Measurements from ENCODE around the gene SURF6.

The SURF6 gene

DNA sequence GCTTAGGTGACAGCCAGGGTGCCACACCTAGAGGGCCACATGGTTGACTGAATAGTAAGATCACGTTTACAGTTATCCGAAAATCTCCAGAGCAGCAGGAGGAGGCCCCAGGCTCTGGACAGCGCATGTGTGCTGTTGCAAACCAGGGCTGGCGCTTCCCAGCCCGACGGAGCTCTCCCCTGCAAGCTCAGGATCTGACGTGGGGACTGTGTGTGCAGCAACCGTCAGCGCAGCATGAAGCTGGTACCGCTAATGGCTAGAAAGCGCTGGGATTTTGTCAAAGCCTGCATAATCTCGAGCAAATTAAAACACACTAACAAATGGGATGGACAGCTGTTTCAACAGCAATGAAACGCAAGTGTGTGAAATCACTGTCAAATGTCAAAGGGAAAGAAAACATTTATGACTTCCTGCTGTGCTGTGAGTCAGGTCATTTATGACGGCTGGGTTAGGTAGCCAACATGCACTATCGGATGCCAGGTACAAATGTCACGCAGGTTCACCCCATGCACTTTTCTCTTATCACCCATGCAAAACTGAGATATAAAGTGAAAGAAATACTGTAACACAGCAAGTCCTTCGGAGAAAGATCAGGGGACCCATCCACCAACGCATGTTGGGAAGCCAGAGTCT lies 32.4 kb upstream of the SURF6 start:
- in situ Hi-C loops (cut with MboI; ENCODE audit: low sequenced_read_pairs), result no loop called here

DNA sequence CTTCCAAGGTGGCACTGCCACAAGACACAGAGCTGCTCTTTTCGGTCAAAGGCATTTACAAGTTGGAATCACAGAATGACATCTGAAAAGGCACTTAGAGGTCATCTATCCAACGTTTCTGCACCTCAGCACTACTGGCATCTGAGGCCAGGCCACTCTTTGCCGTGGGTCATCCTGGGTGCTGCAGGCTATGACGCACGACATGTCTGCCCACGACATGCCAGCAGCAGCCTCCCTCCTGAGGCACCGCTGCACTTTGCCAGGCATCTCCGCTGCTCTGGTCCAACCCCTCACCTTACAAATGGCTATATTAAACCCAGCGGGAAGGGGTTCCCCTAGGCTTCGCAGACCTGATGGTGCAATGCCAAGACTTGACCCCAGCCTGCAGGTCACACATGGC lies 31.8 kb upstream of the SURF6 start:
- in situ Hi-C loops (cut with MboI; ENCODE audit: low sequenced_read_pairs), result no loop called here

DNA sequence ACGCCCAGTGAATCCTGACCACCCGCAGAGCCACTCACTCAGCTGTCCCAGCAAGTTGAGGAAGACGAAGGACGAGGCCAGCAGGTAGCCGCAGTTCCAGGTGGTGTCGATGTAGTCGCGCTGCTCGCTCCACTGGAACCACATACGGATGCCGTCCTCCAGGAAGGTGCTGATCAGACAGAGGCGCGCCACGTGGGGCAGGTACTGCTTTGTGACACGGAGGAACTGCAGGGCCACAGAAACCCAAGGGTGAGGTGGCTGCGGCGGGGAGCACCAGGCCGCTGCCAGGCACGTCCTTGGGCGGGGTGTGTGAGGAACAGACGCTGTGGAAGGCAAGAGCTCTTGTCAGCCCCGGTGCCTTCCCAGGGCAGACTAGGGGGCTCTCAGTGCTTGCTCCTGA lies 31.2 kb upstream of the SURF6 start:
- in situ Hi-C loops (cut with MboI; ENCODE audit: low sequenced_read_pairs), result no loop called here

DNA sequence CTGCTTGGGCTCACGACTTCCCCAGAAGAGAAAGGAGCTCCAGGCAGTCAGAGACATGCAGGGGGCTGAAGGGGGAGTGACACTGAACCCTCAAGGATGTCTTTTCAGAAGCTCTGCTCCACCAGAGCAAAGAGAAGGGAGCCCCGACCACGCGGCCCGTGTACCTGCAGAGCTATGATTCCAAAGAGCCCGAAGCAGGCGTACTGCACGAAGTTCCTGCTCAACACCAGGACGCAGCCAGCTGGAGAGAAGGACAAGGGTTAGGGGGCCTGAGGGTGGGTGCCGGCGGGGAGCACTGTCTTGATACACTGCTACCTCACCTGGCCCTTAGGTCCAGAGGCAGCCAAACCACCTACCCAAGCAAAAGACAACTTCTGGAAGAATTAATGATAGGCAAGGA lies 30.4 kb upstream of the SURF6 start:
- in situ Hi-C loops (cut with MboI; ENCODE audit: low sequenced_read_pairs), result no loop called here

DNA sequence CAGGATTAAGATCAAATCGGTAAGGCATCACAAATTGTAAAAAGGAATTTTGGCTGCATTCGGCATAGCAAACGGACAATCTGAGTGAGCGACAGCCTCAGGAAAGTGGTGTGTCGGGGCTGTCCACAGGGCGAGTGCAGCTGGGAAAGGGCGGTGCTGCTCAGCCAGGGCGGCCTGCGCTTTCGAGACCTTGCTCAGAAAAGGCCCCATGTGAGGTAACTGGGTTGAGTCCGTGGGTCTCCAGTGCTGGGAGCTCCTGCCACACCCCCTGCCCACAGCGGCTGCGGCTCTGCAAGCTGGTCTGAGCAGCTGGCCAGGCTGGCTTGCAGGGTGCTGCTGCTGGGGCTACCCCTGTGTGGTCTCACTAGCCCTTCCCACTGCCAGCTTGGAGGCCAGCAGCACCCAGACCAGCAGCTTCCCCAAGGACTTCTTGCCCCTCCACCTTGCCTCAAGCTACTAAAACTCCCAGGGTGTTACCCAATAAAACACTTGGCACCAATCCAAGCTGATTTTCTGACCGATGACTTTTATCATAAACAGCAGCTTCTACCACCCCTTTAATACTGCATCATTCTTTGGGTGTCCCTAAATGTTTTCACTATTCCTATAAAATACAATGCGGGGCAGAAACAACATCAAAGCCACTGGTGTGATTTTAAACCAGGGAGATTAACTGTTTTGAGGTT lies 26.5 kb upstream of the SURF6 start:
- in situ Hi-C loops (cut with MboI; ENCODE audit: low sequenced_read_pairs), result no loop called here

DNA sequence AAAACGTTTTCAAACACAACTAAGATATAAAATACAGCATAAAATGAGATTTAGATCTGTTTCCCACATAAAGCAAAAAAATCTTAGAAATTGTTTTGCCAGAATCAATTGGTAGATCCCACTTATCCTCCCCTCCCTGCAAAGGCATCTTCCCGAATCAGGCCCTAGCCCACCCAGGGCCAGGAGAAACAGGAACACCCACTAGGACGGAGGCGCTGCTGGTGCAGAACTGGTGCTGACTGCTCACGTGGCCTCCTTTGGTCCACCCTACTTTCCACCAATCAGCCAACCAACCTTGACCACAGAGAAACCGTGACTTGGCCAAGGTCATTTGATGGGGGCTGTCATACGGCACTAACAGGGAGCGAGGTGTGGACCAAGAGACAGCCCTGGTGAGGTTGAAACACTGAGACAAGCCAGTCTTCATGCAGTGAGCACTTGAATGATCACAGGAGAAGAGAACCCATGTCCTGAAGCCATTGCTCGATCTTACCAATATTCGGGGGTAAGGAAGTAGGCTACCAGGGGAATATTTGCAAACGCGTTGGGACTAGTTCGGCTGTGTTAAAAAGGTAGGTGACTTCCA lies 25.6 kb upstream of the SURF6 start:
- in situ Hi-C loops (cut with MboI; ENCODE audit: low sequenced_read_pairs), result no loop called here

DNA sequence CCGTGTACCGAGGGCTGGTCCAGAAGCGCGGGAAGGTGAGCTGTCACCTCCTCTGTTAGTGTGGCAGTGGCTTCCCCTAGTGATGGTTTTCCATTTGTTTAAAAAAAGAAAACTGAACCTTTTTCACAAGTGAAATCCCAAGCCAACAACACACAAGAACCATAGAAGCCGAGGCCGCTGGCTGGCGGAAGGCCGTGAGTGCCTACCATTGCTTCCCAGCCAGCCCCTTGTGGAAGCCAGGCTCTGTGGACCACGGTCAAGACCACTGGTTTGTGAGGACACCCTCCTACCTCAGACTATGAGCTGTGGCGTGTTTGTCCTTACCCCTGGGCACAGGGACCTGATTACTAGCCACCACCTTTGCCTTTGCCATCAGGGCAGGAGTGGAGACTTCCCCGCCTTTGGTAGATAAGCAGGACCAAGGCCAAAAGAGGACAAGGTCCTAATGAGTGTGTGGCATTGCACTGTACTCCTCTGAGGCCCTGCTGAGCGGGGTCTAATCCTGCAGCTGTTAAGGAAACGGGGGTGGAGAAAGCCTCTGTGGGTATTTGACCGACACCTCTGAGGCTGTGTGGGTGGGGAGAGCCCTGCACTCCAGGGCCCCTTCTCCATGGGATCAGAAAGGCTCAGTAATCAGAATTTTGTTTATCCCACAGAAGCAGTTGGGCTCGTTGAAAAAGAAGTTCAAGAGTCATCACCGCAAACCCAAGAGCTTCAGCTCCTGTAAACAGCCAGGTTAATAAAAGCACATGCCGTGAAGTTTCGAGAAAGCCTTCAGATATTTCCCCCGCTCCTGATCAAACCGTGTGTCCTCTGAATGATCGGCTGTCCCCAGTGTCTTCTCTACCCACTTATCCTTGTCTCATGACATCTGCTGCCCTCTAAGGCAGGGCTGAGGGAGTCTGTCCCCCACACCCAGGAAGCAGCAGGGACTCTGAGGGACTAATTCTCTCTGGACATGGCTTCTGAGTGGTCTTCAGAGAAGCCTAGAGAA lies 24.7 kb upstream of the SURF6 start:
- in situ Hi-C loops (cut with MboI; ENCODE audit: low sequenced_read_pairs), result no loop called here

DNA sequence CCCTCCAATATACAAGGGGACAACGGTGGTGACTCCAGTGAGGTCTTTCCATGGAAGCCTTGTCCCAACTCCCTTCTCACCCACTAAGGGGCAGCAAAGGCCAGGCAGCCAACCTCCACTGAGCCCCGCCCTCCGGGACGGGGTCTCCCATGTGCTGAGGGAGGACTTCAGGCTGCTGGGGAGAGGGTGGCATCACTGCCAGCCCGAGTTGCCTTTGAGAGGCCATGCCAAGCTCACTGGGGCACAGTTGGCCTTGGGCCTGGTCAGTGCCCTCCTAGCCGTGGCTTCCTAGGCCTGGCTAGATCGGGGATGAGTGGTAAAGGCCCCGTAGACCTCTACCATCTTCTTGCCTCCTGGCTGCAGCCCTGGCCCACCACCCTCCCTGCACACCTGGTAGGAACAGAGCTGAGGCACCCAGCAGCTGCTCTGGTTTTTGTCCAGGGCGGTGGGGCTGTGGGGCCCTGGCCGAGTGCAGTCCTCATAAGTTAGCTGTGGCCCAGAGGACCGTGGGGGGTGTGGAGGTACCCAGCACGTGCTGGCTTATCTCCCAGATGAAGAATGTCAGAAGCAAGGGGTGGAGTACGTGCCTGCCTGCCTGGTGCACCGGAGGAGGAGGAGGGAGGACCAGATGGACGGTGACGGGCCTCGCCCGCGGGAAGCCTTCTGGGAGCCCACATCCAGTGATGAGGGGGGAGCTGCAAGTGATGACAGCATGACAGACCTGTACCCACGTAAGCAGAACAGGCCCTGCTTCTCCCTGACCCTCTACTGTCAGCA lies 23.6 kb upstream of the SURF6 start:
- in situ Hi-C loops (cut with MboI; ENCODE audit: low sequenced_read_pairs), result no loop called here

DNA sequence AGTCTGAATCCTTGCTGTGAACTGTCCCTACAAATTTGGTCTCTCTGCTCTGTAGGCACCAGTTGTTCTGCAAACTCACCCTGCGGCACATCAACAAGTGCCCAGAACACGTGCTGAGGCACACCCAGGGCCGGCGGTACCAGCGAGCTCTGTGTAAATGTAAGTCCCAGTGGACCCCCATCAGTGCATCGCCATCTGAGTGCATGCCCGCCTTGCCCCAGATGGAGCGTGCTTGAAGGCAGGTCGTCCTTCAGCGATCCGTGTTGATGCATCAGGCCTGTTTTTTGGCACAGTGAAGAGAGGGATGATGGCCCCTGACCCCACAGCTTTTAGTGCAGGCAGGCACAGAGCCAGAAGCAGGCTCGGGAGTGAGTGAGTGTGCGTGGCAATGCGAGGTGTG lies 21.7 kb upstream of the SURF6 start:
- in situ Hi-C loops (cut with MboI; ENCODE audit: low sequenced_read_pairs), result no loop called here

DNA sequence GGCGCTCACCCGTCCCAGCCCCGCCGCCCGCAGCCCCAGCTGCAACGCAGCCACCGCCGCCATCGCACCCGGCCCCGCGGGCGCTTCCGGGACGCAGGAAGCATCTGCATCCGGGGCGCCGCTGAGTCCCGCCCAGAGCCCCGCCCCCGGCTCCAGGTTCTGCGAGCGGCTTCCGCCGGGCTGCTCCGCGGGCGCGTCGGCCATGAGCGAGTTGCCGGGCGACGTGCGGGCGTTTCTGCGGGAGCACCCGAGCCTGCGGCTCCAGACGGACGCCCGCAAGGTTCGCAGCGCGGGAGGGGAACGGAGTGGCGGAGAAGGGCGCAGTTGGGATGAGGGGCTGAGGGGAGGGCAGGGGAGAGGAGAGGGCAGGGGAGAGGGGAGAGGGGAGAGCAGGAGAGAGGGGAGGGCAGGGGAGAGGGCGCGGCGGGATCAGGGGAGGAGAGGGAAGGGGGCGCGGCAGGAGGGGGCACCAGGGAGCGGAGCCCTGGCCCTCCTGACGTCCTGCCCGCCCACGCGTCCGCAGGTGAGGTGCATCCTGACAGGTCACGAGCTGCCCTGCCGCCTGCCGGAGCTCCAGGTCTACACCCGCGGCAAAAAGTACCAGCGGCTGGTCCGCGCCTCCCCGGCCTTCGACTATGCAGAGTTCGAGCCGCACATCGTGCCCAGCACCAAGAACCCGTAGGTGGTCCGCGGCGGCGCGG lies 20.6 kb upstream of the SURF6 start, which contains the start of the genes SURF1 and SURF2:
Gene SURF1 (minus strand): TSS at position 97 of the 701 bp plus-strand sequence. CDS start 34 bp downstream, at position 63.
Gene SURF2 (plus strand): TSS at position 160 of the 701 bp plus-strand sequence. CDS start 43 bp downstream, at position 203.
- in situ Hi-C loops (cut with MboI; ENCODE audit: low sequenced_read_pairs), result no loop called here

DNA sequence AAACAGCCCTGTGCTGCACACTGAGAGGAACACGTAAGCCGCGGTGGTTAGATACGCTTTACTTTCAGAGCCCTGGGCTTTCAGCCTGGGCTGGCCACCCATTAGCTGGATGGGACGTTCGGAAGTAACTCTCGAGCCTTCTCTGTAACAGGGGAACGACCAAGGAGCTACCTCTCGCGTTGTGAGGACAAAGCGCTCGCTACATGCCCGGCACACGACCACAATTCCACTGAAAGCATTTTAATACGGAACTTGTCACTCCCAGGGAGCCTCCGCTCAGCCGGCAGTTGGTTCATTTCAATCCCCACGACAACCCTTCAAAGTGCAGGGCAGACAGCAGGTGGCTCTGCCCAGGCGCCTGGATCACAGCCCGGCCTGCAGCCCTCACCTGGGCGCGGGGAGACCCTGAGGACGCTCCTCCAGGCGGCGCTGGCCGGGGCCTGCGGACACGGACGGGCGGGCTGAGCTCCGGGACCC lies 19.9 kb upstream of the SURF6 start:
- in situ Hi-C loops (cut with MboI; ENCODE audit: low sequenced_read_pairs), result no loop called here

DNA sequence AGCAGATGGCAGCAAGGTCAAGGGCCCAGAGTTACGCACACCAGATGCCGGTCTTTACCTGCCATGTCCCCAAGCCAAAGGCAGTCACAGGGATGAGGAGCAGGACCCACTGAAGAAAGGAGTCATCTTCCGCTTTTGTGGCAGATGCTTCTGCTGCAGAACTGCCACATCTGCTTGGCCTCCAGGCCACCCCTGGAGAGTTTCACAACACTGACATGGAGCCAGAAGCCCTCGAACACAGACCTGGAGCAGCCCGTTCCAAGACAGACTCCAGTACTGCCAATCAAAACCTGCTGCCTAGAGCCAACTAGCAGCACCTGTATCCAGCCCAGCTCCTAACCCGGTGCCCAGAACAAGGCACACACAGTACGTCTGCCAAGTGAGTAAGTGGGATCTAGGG lies 18.8 kb upstream of the SURF6 start:
- in situ Hi-C loops (cut with MboI; ENCODE audit: low sequenced_read_pairs), result no loop called here

DNA sequence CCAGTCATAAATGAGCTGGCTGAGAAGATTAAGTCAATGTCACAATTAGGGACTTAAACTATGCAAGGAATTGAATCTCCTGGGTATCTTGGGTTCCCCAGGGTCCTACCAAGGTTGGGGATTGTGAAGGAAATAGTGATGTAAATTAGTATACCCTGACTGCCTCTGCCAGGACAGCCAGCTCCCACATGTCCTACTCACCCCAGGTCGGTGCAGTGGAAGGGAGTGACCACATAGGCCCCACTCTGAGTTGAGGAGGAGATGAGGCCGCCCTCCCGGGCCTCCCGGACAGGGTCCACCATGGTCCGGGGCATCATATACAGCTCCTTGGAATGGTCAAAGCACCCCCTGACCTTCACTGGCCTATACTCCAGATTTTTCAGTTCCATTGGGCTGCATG lies 17.6 kb upstream of the SURF6 start:
- in situ Hi-C loops (cut with MboI; ENCODE audit: low sequenced_read_pairs), result no loop called here

DNA sequence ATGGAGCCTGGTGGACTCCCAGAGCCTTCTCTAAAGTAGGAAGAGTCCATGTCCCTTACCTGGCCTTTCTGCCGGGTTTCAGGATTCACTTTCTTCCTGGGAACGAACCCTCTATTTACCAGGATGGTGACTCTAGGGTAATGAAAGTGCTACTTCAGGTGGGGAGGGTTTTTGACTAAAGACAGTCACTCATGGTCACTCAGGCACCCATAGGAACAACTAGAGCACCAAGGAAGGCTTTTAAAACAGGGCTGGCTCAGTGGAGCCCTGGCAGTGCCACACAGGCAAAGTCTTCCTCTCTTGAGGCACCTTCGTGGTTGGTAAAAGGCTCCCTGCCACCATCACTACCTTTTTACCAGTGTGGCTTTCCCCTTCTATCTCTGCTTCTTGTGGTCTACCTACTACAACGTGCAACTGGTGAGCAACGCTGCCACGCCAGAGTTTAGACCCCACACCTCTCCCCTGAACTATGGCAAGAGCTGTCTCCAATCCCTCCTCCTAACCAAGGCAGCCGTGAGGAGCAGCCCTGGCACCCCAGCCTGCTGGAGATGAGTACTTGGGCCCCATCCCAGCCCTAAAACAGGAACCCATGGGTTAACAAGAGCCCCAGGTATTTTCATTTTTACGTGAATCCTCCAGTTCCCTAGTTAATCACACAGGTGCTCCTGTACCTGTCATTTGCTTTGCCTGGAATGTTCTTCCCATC lies 16.8 kb upstream of the SURF6 start:
- in situ Hi-C loops (cut with MboI; ENCODE audit: low sequenced_read_pairs), result no loop called here

DNA sequence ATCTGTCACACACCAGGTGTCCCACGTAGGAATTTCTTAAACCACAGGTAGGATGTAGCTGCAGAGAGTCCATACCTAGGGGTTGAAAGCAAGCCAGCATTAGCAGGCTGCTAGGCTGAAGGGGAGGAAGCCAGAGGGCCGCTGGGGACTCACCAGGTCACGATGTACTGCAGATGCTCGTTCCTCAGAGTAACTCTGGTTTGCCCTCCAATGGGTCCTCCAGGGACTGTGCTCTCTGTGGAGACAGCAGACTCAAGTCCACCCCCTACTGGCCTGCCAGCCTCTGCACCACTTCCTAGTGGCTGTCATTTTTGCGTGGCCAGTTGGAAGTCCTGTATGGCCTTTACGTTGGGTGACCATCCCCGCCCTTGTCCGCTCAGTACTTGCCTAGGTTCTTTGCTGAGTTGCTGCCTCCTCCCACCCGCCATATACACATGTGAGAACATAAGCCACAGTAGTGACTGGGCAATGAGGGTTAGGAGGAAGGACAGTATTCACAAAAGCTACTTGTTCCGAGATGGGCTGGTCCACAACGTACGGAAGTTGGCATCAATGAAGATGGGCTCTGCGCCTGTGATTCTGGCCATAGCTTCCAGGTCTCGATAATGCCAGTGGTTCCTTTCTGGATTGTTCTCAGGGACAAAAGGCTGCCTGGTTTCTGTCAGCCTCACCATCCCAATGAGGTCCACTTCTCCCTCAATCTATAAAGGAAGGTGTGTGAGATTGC lies 16.1 kb upstream of the SURF6 start:
- in situ Hi-C loops (cut with MboI; ENCODE audit: low sequenced_read_pairs), result no loop called here

DNA sequence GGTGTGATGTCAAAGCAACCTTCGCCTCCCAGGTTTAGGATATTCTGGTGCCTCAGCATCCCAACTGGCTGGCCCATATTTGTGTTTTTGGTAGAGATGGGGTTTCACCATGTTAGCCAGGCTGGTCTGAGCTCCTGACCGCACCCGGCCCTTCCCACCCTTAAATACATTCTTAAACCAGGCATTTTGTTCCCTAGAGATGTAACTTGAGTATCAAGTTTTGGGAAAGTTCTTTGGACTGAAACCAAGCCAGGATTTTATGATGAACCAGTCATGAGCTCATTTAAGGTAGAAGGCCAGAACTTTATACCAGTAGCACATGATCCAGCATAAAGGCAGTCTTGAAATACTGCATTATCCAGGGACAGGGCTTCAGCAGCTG lies 15.5 kb upstream of the SURF6 start:
- in situ Hi-C loops (cut with MboI; ENCODE audit: low sequenced_read_pairs), result no loop called here

DNA sequence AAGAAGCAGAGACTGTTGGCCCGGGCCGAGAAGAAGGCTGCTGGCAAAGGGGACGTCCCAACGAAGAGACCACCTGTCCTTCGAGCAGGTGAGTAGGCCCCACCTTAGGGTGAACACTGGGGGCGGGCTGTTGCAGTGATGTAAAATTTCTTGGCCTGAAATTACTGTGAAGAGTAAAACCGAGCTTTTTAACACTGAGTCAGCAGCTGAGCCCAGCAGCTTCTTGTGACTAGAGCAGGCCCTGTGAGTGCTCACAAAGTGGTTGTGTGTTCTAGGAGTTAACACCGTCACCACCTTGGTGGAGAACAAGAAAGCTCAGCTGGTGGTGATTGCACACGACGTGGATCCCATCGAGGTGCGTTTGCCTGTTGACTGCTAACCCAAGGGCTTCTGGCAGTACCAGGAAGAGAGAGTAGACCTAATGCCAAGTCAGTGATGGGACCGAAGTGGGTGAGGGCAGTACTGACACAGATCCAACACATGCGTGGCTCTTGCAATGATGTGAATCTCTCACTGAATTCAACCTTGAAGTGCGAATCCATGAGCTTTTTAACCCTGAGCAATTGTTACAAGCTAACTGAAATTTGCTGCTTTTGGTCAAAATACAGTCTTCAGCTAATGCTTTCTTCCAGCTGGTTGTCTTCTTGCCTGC lies 14.1 kb upstream of the SURF6 start:
- in situ Hi-C loops (cut with MboI; ENCODE audit: low sequenced_read_pairs), result no loop called here
